ENCODE results near the gene PCBP3.

PCBP3 gene

GRCh38 chr21:45897191-45898027 lies 253.9 kb downstream of the PCBP3 start:
- no peak for DNase-seq
- Histone ChIP-seq H3K4me1 (ENCODE audit: low read length) (no peaks in the 10 kb centered on the region), H3K9ac (ENCODE audit: low read length) (no peak overlapping the region), H3K9me3 (replicated peaks; ENCODE audit: insufficient read depth, low read length) (no peaks in the 10 kb centered on the region), H3K9me2 (replicated peaks; ENCODE audit: insufficient read depth, low read length) (no peaks in the 10 kb centered on the region), H3K79me2 (ENCODE audit: low read length) (no peaks in the 10 kb centered on the region), H3K27me3 (replicated peaks; ENCODE audit: insufficient read depth, low read length) (peaks cover 17% of the 10 kb centered on the region; the same call in 1 of the 2 replicates), H4K20me1 (ENCODE audit: insufficient read depth, low read length) (no peaks in the 10 kb centered on the region), H3K4me2 (ENCODE audit: low read depth, low read length) (no peak overlapping the region), H3F3A (ENCODE audit: insufficient read depth, low read length) (no peaks in the 10 kb centered on the region), H3K36me3 (replicated peaks; ENCODE audit: insufficient read depth, low read length) (no peaks in the 10 kb centered on the region), H3K4me3 (ENCODE audit: low read length) (no peak overlapping the region), H2AFZ (ENCODE audit: low read length) (no peak overlapping the region), H3K27ac (ENCODE audit: low read length) (no peak overlapping the region)
- TF ChIP-seq EZH2 (optimal IDR thresholded peaks at IDR 0.05; ENCODE audit: low read depth, low read length) (no peak), CTCF (IDR thresholded peaks at IDR 0.05; ENCODE audit: low read length) (no peak), EZH2phosphoT487 (IDR thresholded peaks at IDR 0.05; ENCODE audit: low read length) (no peak)

GRCh38 chr21:45898028-45898350 lies 254.5 kb downstream of the PCBP3 start:
- H3K9ac ChIP-seq (ENCODE audit: low read length): no peak overlapping the region
- no peak overlapping the region for H3K4me2 ChIP-seq (ENCODE audit: low read depth, low read length)
- peaks cover 17% of the 10 kb centered on the region for H3K27me3 ChIP-seq (replicated peaks; ENCODE audit: insufficient read depth, low read length)
- no peak for DNase-seq
- H3K4me1 ChIP-seq (ENCODE audit: low read length): no peaks in the 10 kb centered on the region
- H3K4me3 ChIP-seq (ENCODE audit: low read length): no peak overlapping the region
- H3K79me2 ChIP-seq (ENCODE audit: low read length): no peaks in the 10 kb centered on the region
- H3K27ac ChIP-seq (ENCODE audit: low read length): no peak overlapping the region
- no peaks in the 10 kb centered on the region for H3K36me3 ChIP-seq (replicated peaks; ENCODE audit: insufficient read depth, low read length)
- no peaks in the 10 kb centered on the region for H3K9me2 ChIP-seq (replicated peaks; ENCODE audit: insufficient read depth, low read length)
- no peaks in the 10 kb centered on the region for H3K9me3 ChIP-seq (replicated peaks; ENCODE audit: insufficient read depth, low read length)
- no peaks in the 10 kb centered on the region for H3F3A ChIP-seq (ENCODE audit: insufficient read depth, low read length)
- TF ChIP-seq EZH2 (optimal IDR thresholded peaks at IDR 0.05; ENCODE audit: low read depth, low read length) (no peak), CTCF (IDR thresholded peaks at IDR 0.05; ENCODE audit: low read length) (no peak), EZH2phosphoT487 (IDR thresholded peaks at IDR 0.05; ENCODE audit: low read length) (no peak)
- H4K20me1 ChIP-seq (ENCODE audit: insufficient read depth, low read length): no peaks in the 10 kb centered on the region
- H2AFZ ChIP-seq (ENCODE audit: low read length): no peak overlapping the region

DNA sequence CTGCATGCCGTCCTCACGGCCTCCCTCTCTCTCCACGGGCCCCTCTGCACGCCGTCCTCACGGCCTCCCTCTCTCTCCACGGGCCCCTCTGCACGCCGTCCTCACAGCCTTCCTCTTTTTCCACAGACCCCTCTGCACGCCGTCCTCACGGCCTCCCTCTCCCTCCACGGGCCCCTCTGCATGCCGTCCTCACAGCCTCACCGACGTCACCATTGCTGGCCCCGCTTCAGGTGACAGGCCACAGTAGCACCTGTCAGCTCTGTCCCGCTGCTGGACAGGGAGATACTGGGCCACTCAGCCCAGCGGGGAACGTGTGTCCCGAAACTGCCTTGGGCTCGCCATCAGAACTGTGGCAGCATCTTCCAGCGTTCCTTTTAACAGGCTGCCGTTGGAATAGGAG lies 255.3 kb downstream of the PCBP3 start:
- no peaks in the 10 kb centered on the region for H3K9me2 ChIP-seq (replicated peaks; ENCODE audit: insufficient read depth, low read length)
- H3K9ac ChIP-seq (ENCODE audit: low read length): no peak overlapping the region
- no peak for DNase-seq
- H3K4me3 ChIP-seq (ENCODE audit: low read length): no peak overlapping the region
- H3K36me3 ChIP-seq (replicated peaks; ENCODE audit: insufficient read depth, low read length): no peaks in the 10 kb centered on the region
- H3K79me2 ChIP-seq (ENCODE audit: low read length): no peaks in the 10 kb centered on the region
- H3F3A ChIP-seq (ENCODE audit: insufficient read depth, low read length): no peaks in the 10 kb centered on the region
- H3K4me2 ChIP-seq (ENCODE audit: low read depth, low read length): no peak overlapping the region
- H3K27ac ChIP-seq (ENCODE audit: low read length): no peak overlapping the region
- no peaks in the 10 kb centered on the region for H3K4me1 ChIP-seq (ENCODE audit: low read length)
- H4K20me1 ChIP-seq (ENCODE audit: insufficient read depth, low read length): no peaks in the 10 kb centered on the region
- no peak overlapping the region for H2AFZ ChIP-seq (ENCODE audit: low read length)
- TF ChIP-seq CTCF (IDR thresholded peaks at IDR 0.05; ENCODE audit: low read length) (no peak), EZH2 (optimal IDR thresholded peaks at IDR 0.05; ENCODE audit: low read depth, low read length) (no peak), EZH2phosphoT487 (IDR thresholded peaks at IDR 0.05; ENCODE audit: low read length) (no peak)
- H3K27me3 ChIP-seq (replicated peaks; ENCODE audit: insufficient read depth, low read length): peaks cover 18% of the 10 kb centered on the region
- H3K9me3 ChIP-seq (replicated peaks; ENCODE audit: insufficient read depth, low read length): no peaks in the 10 kb centered on the region

Measured in MM.1S (cell line).